Fibroblast of pulmonary artery (primary cell): Measurements from ENCODE around the gene PAX8.

Source experiments
- DNase-seq: peaks from one replicate; pipeline ENCODE4 v3.0.0-alpha.2; 2010; ENCODE audit warnings: low read depth
- H3K4me3 ChIP-seq: replicated peaks from 2 replicates; pipeline ENCODE4 v1.5.1; 2011; ENCODE audit warnings: low read depth, mild to moderate bottlenecking, control low read depth, low read length, moderate library complexity
- TF ChIP-seq, protein P1 (sequence below): IDR thresholded peaks from 2 replicates; pipeline ENCODE4 v1.5.1; 2011; ENCODE audit warnings: mild to moderate bottlenecking, control low read depth, low read length, inconsistent platforms; ENCODE audit errors: missing control alignments

PAX8 gene

DNA sequence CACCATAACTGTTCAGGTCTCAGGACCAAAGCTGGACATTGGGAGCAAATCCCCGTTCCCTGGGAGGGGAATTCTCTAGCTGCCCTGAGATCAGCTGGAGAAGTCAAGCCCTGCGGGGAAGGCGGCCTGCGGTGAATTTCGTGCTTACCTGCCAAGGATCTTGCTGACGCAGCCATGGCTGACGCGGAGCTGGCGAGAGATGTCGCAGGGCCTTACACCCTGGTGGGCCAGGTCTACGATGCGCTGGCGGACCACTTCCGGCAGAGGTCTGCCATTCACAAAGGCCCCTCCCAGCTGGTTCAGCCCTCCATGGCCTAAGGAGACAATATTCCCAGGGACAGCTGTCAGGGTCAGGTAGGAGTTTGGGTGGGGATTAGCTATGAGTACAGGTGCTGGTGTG is 32.1 kb downstream of the PAX8 start:
- no peak for DNase-seq
- H3K4me3 ChIP-seq = no peak overlapping the region
- TF ChIP-seq, protein P1, sequence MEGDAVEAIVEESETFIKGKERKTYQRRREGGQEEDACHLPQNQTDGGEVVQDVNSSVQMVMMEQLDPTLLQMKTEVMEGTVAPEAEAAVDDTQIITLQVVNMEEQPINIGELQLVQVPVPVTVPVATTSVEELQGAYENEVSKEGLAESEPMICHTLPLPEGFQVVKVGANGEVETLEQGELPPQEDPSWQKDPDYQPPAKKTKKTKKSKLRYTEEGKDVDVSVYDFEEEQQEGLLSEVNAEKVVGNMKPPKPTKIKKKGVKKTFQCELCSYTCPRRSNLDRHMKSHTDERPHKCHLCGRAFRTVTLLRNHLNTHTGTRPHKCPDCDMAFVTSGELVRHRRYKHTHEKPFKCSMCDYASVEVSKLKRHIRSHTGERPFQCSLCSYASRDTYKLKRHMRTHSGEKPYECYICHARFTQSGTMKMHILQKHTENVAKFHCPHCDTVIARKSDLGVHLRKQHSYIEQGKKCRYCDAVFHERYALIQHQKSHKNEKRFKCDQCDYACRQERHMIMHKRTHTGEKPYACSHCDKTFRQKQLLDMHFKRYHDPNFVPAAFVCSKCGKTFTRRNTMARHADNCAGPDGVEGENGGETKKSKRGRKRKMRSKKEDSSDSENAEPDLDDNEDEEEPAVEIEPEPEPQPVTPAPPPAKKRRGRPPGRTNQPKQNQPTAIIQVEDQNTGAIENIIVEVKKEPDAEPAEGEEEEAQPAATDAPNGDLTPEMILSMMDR = no peak

DNA sequence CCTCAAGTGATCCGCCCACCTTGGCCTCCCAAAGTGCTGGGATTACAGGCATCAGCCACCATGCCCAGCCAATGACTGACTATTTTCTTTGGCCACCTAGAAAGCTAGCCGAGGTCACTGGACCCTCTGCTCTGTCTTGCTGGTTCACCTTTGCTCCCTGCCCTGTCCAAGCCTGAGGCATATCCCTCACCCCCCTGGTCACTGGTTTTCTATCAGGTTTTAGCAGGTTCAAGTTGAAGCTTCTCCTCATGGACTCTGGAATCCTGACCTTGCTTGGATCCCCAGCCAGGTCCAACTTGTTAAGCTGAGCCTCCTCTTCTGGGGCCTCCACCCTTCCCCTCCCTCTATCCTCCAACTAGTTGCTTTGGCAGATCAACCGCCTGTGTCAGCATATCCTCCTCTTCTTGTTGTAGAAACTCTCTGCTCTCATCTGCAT is 33.4 kb downstream of the PAX8 start:
- no peak overlapping the region for H3K4me3 ChIP-seq
- TF ChIP-seq, protein P1 = no peak
- no peak for DNase-seq

DNA sequence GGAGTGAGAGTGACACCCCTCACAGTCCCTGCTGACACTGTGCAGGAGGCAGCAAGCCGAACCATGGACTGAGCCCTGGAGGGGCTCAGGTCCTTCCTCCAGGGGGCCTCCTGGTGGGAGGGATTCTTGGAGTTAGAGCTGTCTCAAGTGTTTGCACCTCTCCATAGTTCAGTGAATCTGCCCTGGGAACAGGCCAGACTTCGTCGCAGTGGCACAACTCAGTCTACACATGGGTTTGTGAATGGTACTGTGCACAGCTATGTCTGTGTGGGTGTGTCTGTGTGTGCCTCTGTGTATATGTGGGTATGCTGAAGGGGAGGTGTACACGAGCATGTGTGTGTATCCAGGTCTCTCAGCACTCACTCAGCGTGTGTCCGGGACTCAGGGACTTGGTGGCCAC is 36.4 kb downstream of the PAX8 start:
- DNase-seq = no peak
- TF ChIP-seq, protein P1 = no peak
- H3K4me3 ChIP-seq = no peak overlapping the region

DNA sequence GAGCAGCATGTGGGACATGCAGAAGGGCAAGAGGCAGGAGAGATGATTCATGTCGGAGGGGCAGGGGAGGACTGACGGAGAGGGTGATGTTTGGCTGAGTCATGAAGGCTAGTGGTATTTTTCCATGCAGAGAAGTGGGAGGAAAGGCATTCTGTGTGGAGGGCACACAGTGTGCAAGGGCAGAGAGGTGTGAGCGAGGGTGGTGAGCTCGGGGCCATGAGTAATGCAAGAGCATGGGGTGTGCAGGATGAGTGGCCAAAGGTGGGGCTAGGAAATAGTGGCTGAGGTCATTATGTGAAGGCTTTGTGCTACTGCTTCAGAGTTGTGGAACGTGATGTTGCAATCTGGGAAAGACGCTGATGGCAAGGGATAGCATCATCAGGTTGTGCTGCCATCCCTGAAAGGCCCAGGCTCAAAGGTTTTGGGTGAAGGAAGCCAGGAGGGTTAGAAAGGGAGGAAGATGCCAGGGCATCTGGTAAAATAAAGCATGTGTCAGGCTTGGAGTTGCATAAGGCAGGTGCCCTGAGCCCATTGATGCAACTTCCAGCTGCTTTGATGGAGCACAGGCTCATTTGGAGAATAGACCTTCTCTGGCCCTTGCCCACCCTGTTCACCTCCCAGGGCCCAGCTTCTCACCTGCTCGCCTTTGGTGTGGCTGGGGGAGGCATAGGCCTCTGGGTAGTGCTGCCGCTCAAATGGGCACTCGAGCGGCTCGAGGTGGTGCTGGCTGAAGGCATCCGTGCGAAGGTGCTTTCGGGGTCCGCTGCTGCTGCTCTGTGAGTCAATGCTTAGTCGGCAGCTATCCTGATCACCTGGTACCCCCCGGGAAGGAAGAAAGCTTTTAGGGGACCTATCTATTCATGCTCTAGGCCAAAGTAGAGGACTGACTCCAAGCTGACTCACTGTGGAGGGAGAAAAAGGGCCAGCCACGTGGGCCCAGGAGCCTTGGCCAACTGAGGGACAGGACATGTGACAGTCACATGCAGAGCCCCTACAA is 37.5 kb downstream of the PAX8 start:
- TF ChIP-seq, protein P1 = no peak
- peak; percentile 98 for DNase-seq
- H3K4me3 ChIP-seq = no peak overlapping the region

DNA sequence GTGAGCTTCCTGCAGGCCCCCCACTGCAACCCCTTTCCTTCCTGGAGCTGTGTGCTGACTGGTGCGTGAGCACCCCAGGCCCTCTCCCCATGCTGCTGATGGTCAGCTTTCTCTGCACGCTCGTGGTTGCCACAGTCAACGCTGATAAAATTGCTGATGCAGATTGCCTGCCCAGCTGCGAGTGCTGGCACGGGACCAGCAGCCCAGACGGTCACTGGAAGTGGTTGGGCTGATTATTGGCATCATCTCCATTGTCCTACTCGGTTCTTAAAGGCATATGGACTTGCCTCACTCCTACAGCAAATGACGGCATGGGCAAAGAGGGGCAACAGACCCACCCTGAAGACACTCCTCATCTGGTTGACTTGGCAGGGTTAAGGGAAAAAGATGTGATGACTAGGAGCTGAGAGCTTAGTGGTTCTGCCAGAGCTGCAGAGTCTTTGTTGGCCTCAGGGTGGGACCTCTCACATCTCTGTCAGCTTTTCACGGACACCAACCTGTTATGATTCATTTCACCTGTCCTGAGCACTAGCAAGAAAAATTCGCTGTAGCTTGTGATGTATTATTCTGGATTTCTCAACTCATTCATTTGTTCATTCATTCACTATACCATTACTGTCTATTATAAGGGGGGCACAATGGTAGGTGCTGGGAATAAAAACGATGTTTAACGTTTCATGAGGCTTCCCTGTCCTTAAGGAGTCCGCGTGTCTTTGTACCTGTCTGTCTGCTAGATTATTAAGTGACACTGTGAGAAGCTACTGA is 38.4 kb downstream of the PAX8 start:
- H3K4me3 ChIP-seq = no peak overlapping the region
- peak; percentile 95 for DNase-seq
- TF ChIP-seq, protein P1 = peak; percentile 2

DNA sequence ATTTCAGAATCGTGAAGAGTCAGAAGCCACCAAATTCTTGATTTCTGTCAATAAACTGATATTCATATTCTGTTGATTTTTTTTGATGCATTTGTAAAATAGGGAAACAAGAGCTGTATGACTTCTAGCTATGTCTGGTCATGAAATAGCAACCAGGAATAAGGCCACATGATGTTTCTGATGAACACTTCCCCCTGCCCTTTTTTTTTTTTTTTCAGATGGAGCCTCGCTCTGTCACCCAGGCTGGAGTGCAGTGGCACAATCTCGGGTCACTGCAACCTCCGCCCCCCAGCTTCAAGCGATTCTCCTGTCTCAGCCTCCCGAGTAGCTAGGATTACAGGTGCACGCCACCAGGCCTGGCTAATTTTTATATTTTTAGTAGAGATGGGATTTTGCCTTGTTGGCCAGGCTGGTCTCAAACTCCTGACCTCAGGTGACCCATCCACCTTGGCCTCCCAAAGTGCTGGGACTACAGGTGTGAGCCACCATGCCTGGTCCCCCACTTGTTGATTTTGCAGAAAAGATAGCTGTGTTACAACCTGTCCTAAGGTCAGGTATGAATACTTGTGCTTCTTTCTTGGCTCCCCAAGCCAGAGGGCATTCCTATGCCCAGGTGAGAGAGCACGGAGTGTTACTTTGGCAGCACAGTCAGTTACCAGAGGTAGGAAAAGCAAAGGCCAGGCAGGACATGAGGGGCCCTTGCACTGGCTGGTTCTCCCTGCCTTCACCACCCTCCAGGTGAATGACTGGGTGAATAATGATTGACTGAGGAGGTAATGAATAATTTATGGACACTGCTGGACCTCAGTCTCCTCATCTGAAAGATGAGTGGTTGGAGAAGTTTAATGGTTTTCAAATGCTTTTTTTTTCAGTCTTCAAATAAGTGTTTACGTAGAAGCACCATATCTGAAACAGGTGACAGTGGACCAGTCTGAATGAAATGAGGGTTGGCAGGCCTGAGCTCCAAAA is 39.6 kb downstream of the PAX8 start:
- DNase-seq = no peak
- no peak overlapping the region for H3K4me3 ChIP-seq
- TF ChIP-seq, protein P1 = no peak
